Cardiac septum (tissue), 1 donor: ENCODE results near the gene MAF. TPM values are rescaled to one million over a fixed set of nuclear protein-coding genes. Genes with fewer than 3 reads are reported as not detected.

Source experiments
- DNase-seq: peaks from one replicate; pipeline ENCODE4 v3.0.0-alpha.2; 2020; ENCODE audit warnings: low spot score
- intact Hi-C: fragments of 100-400 bp; cut with DNase I; formaldehyde crosslinking; loops from one replicate; pipeline ENCODE4 v1.14.0; 2022
- total RNA-seq: library from RNA; stranded (reverse); fragmentation: NEBNext Ultra II Directional; extraction: Animal tissue kit (Norgen Biotek cat#: 25700); gene quantifications from one replicate; pipeline ENCODE4 v1.2.1, GENCODE V29; 2021
- donor health status: DM: no; HTN: no; CAD: no.

The MAF gene
- total RNA-seq, 1 donor from 2014 or later: 8.9 TPM

- no peak for DNase-seq
- intact Hi-C loops: no loop called here
Measured at GRCh38 chr16:79560318-79560717, 40.2 kb downstream of the MAF start.

GRCh38 chr16:79559532-79559931 is 41.0 kb downstream of the MAF start:
- DNase-seq: no peak

GRCh38 chr16:79557421-79557820 is 43.1 kb downstream of the MAF start:
- DNase-seq: no peak
- intact Hi-C loops: no loop called here

More at GRCh38 chr16:79559532-79559931, 41.0 kb downstream of the MAF start:
- intact Hi-C loops: no loop called here

GRCh38 chr16:79554912-79555311 is 45.6 kb downstream of the MAF start:
- no peak for DNase-seq
- intact Hi-C loops: no loop called here

GRCh38 chr16:79550373-79550772 is 50.2 kb downstream of the MAF start:
- DNase-seq: no peak
- intact Hi-C loops: no loop called here

DNA sequence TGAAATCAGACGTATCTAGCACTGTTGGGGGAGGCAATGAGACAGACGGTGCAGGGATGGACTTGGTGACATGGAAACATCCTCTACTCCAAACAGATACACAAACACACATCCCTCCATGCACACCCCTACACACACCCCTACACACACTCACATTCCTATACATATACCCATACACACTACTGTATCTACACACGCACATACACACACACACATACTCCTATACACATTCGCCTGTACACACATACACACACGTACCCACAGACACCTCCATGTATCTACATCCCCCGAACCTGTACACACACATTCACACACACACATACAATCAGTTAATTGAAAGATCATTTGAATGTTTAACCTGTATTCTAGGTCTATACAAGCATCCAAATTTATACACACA is 53.5 kb downstream of the MAF start:
- DNase-seq: no peak
- intact Hi-C loops: no loop called here
